Measurements from ENCODE around the gene SRPRB.

The SRPRB gene

DNA sequence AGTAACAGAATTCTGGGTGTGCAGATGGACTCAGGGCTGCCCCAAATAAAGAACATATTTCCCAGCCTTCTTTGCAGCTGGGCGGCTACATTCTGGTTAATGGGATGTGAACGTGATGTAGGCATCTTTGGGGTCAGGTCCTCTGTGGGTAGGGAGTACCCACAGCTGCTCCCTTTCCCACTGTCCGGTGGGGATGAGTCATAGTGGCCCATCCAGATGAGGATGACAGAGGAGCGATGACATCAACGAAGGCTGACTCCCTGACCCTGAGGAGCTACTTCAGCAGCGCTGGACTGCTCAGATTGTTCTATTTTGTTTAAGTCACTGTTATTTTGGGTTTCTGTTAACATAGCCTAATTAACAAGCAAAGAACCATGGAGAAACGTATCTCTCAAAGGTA lies 38.0 kb downstream of the SRPRB start:
- Mint-ChIP-seq H3K4me3 (no peak overlapping the region), H3K27me3 (ENCODE audit: low read depth) (no peaks in the 10 kb centered on the region), H3K4me1 (no peaks in the 10 kb centered on the region), H3K9me3 (no peaks in the 10 kb centered on the region), H3K36me3 (ENCODE audit: low read depth) (peaks cover 3% of the 10 kb centered on the region), H3K27ac (no peak overlapping the region)
- TF ChIP-seq, protein P1, sequence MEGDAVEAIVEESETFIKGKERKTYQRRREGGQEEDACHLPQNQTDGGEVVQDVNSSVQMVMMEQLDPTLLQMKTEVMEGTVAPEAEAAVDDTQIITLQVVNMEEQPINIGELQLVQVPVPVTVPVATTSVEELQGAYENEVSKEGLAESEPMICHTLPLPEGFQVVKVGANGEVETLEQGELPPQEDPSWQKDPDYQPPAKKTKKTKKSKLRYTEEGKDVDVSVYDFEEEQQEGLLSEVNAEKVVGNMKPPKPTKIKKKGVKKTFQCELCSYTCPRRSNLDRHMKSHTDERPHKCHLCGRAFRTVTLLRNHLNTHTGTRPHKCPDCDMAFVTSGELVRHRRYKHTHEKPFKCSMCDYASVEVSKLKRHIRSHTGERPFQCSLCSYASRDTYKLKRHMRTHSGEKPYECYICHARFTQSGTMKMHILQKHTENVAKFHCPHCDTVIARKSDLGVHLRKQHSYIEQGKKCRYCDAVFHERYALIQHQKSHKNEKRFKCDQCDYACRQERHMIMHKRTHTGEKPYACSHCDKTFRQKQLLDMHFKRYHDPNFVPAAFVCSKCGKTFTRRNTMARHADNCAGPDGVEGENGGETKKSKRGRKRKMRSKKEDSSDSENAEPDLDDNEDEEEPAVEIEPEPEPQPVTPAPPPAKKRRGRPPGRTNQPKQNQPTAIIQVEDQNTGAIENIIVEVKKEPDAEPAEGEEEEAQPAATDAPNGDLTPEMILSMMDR (IDR thresholded peaks at IDR 0.05; ENCODE audit: unreplicated experiment in 3 of 3) = no peak

DNA sequence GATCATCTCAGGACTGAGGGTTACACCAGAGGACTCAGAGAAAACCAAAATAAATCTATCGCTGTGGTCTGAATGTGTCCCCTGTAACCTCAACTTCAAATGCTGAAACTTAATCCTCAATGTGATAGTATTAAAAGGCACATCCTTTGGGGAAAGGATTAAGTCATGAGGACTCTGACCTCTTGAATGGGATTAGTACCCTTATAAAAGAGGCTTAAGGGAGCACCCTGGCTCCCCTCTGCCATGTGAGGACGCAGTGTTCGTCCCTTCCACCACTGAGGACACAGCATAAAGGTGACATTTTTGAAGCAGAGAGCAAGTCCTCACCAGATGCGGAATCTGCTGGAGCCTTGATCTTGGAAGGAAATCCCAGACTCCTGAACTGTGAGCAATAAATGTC lies 39.5 kb downstream of the SRPRB start:
- Mint-ChIP-seq H3K4me3 (no peak overlapping the region), H3K27ac (no peak overlapping the region), H3K4me1 (no peaks in the 10 kb centered on the region), H3K9me3 (no peaks in the 10 kb centered on the region), H3K27me3 (ENCODE audit: low read depth) (no peaks in the 10 kb centered on the region), H3K36me3 (ENCODE audit: low read depth) (peaks cover 3% of the 10 kb centered on the region)
- TF ChIP-seq, protein P1 (IDR thresholded peaks at IDR 0.05; ENCODE audit: unreplicated experiment in 3 of 3) = no peak

- Mint-ChIP-seq H3K27me3 (ENCODE audit: low read depth) (no peaks in the 10 kb centered on the region), H3K36me3 (ENCODE audit: low read depth) (peaks cover 3% of the 10 kb centered on the region), H3K9me3 (no peaks in the 10 kb centered on the region), H3K4me3 (no peak overlapping the region), H3K4me1 (no peaks in the 10 kb centered on the region), H3K27ac (no peak overlapping the region)
- TF ChIP-seq, protein P1 (IDR thresholded peaks at IDR 0.05; ENCODE audit: unreplicated experiment in 3 of 3) = no peak
Observed at GRCh38 chr3:133849346-133849745, 43.7 kb downstream of the SRPRB start.

- H3K27me3 Mint-ChIP-seq (ENCODE audit: low read depth) = no peaks in the 10 kb centered on the region
- no peak overlapping the region for H3K4me3 Mint-ChIP-seq
Observed at GRCh38 chr3:133850034-133850433, 44.4 kb downstream of the SRPRB start.

DNA sequence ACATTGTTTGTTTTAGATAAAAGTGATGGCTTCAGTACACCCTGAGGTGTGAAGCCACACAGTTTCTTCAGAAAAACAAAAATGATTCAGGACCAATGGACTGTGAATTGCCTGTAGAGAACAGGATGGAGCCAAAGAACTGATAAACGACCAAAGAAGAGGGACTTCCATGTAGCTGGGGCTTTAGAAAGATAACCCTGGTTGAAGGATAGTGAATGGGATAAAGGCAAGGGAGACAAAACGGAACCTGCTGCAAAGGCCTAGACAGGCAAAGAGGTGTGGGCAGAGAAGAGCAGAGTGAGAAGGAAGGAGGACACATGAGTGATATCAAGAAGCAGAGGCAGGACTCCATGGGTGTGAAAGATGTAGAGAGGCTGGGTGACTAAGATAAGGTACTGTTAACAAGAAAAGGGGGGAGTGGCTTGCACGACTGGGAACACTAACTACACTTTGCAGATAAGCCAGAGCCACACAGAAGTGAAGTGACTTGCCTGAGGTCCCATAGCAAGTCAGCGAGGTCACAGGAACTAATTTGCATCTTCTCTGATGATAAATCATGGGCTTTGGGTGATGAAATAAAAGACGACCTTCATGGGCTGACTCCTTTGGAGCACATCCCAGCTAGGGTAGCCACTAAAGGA lies 45.8 kb downstream of the SRPRB start:
- no peaks in the 10 kb centered on the region for H3K27me3 Mint-ChIP-seq (ENCODE audit: low read depth)
- TF ChIP-seq, protein P1 (IDR thresholded peaks at IDR 0.05; ENCODE audit: unreplicated experiment in 3 of 3) = no peak
- H3K9me3 Mint-ChIP-seq = no peaks in the 10 kb centered on the region
- no peaks in the 10 kb centered on the region for H3K36me3 Mint-ChIP-seq (ENCODE audit: low read depth)
- H3K27ac Mint-ChIP-seq = no peak overlapping the region
- H3K4me3 Mint-ChIP-seq = no peak overlapping the region
- no peaks in the 10 kb centered on the region for H3K4me1 Mint-ChIP-seq

More at GRCh38 chr3:133850034-133850433, 44.4 kb downstream of the SRPRB start:
- Mint-ChIP-seq H3K27ac (no peak overlapping the region), H3K4me1 (no peaks in the 10 kb centered on the region), H3K36me3 (ENCODE audit: low read depth) (peaks cover 3% of the 10 kb centered on the region), H3K9me3 (no peaks in the 10 kb centered on the region)
- TF ChIP-seq, protein P1 (IDR thresholded peaks at IDR 0.05; ENCODE audit: unreplicated experiment in 3 of 3) = no peak

- no peak overlapping the region for H3K4me3 Mint-ChIP-seq
- H3K27me3 Mint-ChIP-seq (ENCODE audit: low read depth) = no peaks in the 10 kb centered on the region
- H3K4me1 Mint-ChIP-seq = no peaks in the 10 kb centered on the region
- no peaks in the 10 kb centered on the region for H3K9me3 Mint-ChIP-seq
- no peak overlapping the region for H3K27ac Mint-ChIP-seq
- TF ChIP-seq, protein P1 (IDR thresholded peaks at IDR 0.05; ENCODE audit: unreplicated experiment in 3 of 3) = no peak
- no peaks in the 10 kb centered on the region for H3K36me3 Mint-ChIP-seq (ENCODE audit: low read depth)
Observed at GRCh38 chr3:133851931-133852330, 46.3 kb downstream of the SRPRB start.

Data from nephron (organoid).